ENCODE data around the gene PHACTR3.

PHACTR3 gene

GRCh38 chr20:59646487-59646886 lies 42.1 kb downstream of the PHACTR3 start:
- no peak for DNase-seq (ENCODE audit: low spot score)

- DNase-seq (ENCODE audit: low spot score) = no peak
These were observed 42.9 kb downstream of the PHACTR3 start for GRCh38 chr20:59647271-59647670.

DNA sequence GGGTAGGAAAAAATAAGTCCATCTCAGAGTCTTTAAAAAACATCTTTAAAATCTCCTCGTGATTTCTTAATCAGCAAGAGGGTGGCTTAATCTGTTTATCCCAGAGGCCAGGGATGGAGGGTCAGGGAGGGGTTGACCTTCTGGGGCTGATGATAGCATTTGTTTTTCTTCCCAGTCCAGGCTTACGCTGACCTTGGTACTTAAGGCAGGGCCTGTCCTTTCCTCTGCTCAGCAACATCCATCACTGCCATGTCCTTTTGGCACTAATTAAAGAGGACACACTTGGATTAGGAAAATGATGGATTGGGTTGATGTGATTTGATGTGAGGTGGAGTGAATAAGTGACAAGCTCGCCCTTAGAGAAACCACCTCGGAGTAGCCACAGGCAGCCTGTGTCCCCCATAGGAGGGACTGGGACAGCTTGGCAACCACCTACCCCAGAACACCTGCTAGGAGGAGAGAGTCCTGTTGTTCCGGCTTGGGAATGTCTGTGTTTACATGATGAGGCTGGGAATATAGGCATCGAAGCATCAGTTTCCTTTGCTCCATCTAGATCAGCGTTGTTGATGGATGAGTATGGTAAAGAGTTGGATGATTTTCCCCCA lies 44.2 kb downstream of the PHACTR3 start:
- DNase-seq (ENCODE audit: low spot score) = no peak

DNA sequence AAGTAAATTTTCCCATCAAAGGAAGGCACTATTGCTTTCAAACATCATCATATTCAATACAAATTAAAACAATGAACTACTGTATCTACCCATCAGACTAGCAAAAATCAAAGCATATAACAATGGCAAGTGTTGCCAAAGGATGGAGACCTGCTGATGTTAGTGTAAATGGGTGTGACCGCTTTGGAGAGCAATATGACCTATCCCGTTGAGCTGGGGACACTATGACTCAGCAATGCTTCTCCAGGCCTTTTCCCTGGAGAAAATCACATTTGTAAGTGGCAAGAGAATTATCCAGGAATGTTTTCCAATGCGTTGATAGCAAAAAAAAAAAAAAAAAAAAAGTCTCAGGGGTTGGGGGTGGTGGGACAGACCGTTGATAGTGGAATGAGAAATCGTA lies 46.1 kb downstream of the PHACTR3 start:
- no peak for DNase-seq (ENCODE audit: low spot score)

DNA sequence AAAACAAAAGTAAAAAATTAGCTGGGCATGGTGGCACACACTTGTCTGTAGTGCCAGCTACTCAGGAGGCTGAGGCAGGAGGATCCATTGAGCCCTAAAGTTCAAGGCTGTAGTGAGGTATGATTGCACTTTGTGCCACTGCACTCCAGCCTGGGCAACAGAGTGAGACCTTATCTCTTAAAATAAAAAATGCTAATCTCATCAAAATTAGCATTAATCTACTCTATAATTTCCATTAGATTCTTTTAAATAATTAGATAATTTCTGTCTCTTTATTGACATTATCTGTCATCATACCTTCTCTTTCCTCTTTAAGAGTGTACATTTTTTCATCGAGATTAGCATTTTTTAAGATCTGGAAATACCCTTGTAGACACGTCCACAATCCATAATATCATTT lies 48.0 kb downstream of the PHACTR3 start:
- no peak for DNase-seq (ENCODE audit: low spot score)

DNA sequence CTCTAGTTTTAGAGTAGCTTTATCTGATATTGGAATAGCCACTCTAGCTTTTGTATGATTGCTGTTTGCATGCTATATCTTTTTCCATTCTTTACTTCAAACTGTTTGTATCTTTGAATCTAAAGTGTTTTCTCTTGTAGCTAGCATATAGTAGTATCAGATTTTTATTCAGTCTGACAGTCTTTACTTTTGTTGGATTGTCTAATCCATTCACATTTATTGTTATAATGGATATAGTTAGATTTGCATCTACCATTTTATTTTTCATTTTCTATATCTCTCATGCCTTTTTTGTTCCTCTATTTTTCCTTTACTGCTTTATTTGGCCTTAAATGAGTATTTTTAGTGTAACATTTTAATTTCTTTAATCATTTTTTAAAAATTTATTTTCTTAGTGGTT lies 52.1 kb downstream of the PHACTR3 start:
- no peak for DNase-seq (ENCODE audit: low spot score)

DNA sequence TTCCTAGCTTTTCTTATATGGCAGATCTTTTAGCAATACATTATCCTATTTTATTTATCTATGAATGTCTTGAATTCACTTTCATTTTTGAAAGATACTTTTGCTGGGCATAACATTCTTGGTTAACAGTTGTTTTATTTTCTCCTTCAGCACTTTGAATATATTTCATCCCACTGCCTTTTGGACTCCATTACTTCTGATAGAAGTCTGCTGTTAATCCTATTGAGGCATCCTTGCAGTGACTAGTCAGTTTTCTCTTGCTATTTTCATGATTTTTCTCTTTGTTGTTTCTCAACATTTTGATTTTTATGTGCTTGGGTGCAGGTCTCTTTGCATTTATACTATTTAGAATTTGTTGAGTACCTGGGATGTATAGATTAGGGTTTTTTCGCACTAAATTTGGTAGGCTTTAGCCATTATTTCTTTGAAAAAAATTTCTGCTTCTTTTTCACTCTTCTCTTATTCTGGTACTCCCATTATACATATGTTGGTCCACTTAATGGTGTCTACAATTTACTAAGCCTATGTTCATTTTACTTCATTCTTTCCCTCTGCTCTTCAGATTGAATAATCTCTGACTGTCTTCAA lies 53.2 kb downstream of the PHACTR3 start:
- no peak for DNase-seq (ENCODE audit: low spot score)

- DNase-seq (ENCODE audit: low spot score) = no peak
These were observed 56.1 kb downstream of the PHACTR3 start for GRCh38 chr20:59660471-59660870.

DNA sequence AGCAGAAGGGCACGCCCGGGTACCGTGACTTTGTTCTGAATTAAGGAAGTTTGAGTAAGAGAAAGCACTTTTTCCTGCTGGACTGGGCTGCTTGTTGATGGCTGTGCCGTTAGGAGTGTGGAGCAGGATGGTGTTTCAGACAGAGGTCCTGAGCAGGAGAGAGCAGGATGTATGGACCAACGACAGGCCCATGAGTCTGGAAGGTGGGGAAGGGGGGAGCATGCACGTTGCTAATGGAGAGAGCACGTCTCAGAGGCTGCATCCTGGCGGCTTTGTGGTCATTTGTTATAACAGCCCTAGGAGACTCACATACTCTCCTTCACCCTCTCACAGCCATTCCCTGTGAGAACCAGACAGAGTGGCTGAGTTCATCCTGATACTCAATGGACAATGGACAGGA lies 56.8 kb downstream of the PHACTR3 start:
- DNase-seq (ENCODE audit: low spot score) = no peak

DNA sequence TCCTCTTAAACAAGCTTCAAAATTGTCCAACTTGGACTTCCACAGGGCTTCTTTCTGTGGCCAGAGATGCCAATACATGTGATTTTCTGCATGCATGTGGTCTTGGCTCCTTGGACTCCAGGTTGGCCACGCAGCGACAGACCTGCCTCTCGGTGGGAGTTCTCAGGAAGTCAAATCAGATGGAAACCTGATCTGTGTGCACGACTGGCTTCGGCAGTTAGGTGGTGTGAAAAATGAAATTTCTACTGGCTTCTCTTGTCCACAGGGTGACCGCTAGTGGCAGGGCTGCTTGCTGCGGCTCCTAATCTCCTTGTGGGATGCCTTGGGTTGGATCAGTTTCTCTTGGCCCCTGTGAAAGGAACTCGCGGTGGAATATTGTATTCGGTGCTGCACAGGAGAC lies 57.3 kb downstream of the PHACTR3 start:
- no peak for DNase-seq (ENCODE audit: low spot score)

DNA sequence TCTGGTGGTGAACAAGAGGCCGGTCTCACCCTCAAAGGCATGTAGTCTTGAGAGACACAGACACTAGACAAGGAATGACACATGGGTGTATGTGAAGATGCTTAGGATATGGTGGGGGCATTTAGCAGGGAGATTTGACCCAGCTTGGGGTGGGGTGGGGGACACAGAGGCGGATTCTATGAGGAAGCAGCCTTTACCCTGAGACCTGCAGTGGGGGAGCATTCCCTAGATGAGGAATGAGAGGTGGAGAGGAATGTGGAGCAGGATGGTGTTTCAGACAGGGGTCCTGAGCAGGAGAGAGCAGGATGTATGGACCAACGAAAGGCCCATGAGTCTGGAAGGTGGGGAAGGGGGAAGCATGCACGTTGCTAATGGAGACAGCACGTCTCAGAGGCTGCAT lies 57.8 kb downstream of the PHACTR3 start:
- no peak for DNase-seq (ENCODE audit: low spot score)

DNA sequence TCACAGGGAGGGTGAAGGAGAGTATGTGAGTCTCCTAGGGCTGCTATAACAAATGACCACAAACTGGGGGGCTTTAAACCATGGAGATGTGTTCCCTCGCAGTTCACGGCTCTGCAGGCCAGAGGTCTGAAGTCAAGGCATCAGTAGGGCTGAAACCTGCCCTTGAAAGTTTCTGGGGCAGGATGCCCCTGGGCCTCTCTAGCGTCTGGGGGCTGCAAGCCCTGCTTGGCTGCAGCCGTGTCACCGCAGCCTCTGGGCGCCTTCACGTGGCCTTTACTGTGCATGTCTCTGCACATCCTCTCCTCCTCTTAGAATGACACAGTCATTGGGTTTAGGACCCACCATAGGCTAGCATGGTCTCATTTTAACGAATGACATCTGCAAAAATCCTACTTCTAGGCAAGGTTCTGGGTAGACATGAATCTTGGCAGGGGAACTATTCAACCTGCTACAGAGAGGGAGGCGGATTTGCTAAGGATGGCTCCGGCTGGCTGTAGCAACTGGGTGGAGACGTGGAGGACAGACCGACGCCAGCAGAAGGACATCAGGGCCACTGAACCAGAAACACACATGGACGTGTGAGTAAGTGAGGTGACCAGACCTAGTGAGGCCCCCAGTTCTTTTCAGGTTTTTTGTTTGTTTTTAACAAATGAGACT lies 58.6 kb downstream of the PHACTR3 start:
- DNase-seq (ENCODE audit: low spot score) = no peak

DNA sequence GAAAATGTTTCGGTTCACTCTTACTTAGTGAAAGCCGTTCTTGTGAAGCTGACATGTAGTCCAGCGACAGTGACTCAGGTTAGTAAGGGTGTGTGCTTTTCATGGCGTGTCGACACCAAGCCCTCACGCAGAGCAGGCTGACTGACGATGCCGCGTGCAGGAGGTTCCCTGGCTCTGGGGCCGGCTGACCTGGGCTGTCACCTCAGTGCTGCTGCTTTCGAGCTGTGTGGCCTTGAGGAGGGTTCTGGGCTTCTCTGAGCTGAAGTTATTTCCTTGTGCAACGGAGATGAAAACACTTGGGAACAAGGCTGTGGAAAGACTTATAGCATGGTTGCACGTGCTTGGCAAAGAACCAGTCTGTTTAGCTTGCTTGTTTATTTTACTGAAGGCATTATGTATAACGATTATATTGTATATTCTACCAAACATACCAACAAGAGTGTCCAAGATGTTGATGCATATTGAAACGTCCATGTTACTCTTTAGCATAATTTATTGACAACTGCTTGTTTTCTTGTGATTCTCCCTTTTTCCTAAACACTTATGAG lies 59.2 kb downstream of the PHACTR3 start:
- DNase-seq (ENCODE audit: low spot score) = no peak

DNA sequence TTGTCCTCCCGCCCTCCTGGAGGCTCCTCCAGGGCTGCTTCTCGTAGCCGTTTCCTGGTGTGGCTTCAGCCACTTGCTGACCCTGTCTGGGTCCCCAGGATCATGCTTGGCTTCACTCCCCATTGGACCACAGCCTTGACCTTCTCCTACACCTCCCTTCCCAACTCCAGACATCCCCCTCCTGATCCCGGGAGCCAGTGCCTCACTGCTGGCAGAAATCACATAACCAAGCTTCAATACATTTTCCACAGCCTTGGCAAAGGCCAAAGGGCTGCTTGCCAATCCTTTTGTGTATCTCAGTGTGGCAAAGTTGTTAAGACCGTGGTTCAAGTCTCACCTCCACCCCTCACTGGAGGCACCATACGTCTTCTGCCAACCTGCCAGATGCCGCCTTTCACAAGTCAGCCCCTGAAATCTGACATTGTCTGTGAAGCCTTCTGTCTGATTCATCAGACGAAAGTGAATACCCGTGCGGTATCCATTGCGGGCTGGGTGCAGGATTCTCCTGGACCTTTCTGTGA lies 60.1 kb downstream of the PHACTR3 start:
- no peak for DNase-seq (ENCODE audit: low spot score)

DNA sequence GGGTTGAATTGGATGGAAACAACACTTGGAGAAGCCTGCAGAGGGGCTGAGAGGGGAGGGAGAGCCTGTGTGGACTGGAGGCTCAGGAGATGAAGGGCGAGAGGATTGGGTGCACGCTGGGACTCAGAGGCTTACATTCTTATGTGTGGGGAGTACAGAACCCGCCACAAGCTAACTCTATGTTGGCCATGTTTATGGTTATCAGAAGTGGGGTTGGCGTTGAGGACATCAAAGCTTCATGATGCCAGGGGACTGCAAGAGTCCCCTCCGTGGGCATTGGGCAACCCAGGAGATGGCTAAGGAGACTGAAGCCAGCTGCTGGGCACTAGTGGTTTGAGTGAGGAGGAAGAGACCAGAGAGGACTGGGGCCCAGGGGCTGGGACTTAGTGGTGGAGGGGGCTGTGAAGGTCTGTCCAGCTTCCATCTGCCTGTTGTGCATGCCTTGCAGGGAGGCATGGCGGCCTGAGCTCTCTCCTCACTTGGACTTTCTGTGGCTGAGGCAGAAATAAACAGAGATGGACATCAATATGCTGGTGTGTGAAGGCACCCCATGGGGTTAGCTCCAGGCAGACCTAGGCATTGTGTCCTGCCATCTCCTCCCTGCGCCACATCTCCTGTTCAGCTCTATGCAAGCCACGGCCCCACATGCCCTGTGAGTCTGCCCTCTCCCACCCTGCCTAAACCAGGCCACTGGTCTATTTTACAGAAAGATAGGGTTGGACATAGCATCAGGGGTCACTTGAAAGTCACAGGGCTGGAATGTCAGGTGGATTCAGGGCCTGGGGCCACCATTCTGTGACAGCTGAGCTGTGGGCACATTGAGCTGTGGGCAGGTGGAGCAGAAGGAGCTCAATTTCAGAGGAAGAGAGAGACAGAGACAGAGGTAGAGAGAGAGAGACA lies 61.6 kb downstream of the PHACTR3 start:
- no peak for DNase-seq (ENCODE audit: low spot score)

GRCh38 chr20:59666586-59666985 lies 62.2 kb downstream of the PHACTR3 start:
- no peak for DNase-seq (ENCODE audit: low spot score)

GRCh38 chr20:59667131-59667530 lies 62.8 kb downstream of the PHACTR3 start:
- no peak for DNase-seq (ENCODE audit: low spot score)

GRCh38 chr20:59667981-59668515 lies 63.7 kb downstream of the PHACTR3 start:
- DNase-seq (ENCODE audit: low spot score) = no peak

GRCh38 chr20:59668926-59669850 lies 64.8 kb downstream of the PHACTR3 start:
- DNase-seq (ENCODE audit: low spot score) = no peak

GRCh38 chr20:59670786-59671492 lies 66.6 kb downstream of the PHACTR3 start:
- no peak for DNase-seq (ENCODE audit: low spot score)
